Stimulated activated naive CD8-positive, alpha-beta T cell treated with anti-CD3 and anti-CD28 coated beads, Interleukin-15, amount 100 ng/mL, for 72 hours (primary cell): ENCODE results near the gene NFIB.

Experiments used
- ATAC-seq: fragments of 150-1000 bp; cut with Tn5 transposase; 2 replicates; pipeline ENCODE4 v1.10.0; 2021; ENCODE audit warnings: mild to moderate bottlenecking, moderate library complexity
- DNase-seq, 2 donors: peaks; one replicate each; pipeline ENCODE4 v3.0.0; 2021 to 2022
- H3K27ac Mint-ChIP-seq, 2 donors: one replicate each; pipeline ENCODE4 v1.8.0; 2022; ENCODE audit warnings: mild to moderate bottlenecking in 2 of 2, mixed read lengths in 2 of 2, moderate library complexity in 2 of 2
- H3K27me3 Mint-ChIP-seq: one replicate; pipeline ENCODE4 v1.8.0; 2022; ENCODE audit warnings: mixed read lengths
- H3K4me1 Mint-ChIP-seq: one replicate; pipeline ENCODE4 v1.8.0; 2022; ENCODE audit warnings: mild to moderate bottlenecking, mixed read lengths
- H3K4me3 Mint-ChIP-seq, 2 donors: one replicate each; pipeline ENCODE4 v1.8.0; 2022; ENCODE audit warnings: mild to moderate bottlenecking in 2 of 2, mixed read lengths in 2 of 2, moderate library complexity in 1 of 2
- H3K9me3 Mint-ChIP-seq, 2 donors: one replicate each; pipeline ENCODE4 v1.8.0; 2022; ENCODE audit warnings: mixed read lengths in 2 of 2

Gene NFIB

DNA sequence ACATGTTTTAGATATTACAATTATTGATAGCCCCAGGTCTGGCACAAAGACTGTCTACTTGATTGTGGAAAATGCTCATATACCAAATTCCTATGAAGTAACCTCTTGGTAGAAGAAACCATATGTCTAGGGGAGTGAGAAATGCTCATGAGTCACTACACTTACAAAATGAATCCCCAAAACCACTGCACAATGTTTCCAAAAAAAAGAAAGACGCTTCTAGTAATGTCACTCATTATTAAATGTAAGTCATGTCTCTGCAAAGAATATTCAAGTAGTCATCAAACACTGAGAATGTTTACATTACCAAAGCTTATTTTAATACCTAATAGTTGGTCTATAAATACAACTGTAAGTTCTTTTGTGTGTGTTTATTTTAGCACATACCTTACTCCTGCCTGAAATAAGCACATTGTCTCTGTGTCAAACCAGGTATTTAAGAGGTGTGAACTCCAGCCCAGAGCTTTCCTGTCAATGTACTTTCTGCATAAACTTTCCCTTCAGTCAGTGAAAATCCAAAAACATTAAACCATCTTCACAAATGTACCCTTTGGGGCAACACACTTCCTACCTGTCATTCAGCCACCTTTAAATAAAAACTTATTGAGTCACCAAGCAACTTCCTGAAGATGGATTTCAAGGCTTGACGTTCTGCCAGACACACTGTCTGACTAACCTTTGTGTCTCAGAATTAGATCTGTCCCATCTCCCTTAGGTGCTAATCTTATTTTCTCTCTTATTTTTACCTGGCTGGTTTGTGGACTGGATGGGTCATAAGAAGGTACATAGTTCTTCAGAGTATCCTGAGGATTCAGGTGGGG lies 194.0 kb downstream of the NFIB start:
- no peak for DNase-seq

DNA sequence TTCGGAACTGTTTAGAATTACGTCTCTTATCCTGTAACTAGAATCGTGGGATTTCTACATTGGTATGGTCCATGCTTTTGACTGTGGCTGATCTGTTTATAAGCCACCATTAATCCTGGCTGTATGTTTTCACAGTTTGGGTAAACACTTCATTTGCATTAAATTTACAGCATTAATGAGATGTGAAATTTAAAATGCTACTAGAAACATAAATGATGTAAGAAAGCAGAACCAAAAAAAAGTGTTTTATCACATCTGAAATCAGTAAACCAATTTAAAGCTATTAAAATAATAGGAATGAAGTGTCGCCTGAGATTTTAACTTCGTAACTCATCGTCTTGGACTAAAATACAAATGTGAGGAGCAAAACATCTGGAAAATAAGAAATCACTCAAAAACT lies 201.7 kb downstream of the NFIB start:
- Mint-ChIP-seq H3K27me3 (no peaks in the 10 kb centered on the region), H3K9me3 (peaks cover 0 to 4% of the 10 kb centered on the region in 2 donors), H3K4me3 (no peak overlapping the region), H3K27ac (no peak overlapping the region), H3K4me1 (no peaks in the 10 kb centered on the region)
- ATAC-seq, result no peak
- no peak for DNase-seq

More for the DNA sequence above, 194.0 kb downstream of the NFIB start:
- Mint-ChIP-seq H3K27me3 (no peaks in the 10 kb centered on the region), H3K27ac (no peak overlapping the region), H3K9me3 (peaks cover 0 to 11% of the 10 kb centered on the region in 2 donors), H3K4me3 (no peak overlapping the region), H3K4me1 (no peaks in the 10 kb centered on the region)
- no peak for ATAC-seq

GRCh38 chr9:14111696-14112095 lies 202.2 kb downstream of the NFIB start:
- Mint-ChIP-seq H3K4me3 (no peak overlapping the region), H3K4me1 (no peaks in the 10 kb centered on the region), H3K27me3 (no peaks in the 10 kb centered on the region), H3K27ac (no peak overlapping the region), H3K9me3 (peaks cover 0 to 2% of the 10 kb centered on the region in 2 donors)
- ATAC-seq, result no peak
- no peak for DNase-seq

DNA sequence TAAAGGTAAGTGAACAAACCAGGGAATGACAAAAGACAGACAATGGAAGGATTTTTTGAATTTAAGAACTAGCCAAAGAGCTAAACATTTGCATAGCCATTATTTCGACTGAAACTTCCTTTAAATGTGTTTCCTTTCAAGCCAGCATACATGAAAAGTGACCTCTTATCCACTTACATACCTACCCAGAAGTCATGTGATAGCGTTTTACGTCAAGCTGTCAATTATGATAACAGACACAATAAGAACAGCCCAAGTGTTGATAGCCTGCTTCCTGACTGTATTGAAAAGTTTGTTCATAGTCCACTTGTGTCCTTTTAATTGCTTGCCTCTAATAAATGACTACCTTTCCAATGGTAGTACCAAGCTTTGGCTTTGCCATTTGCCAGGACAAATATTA lies 206.0 kb downstream of the NFIB start:
- H3K4me1 Mint-ChIP-seq, result no peaks in the 10 kb centered on the region
- H3K9me3 Mint-ChIP-seq, result no peaks in the 10 kb centered on the region
- H3K27me3 Mint-ChIP-seq, result no peaks in the 10 kb centered on the region
- DNase-seq (no peak), ATAC-seq (no peak)
- no peak overlapping the region for H3K4me3 Mint-ChIP-seq
- no peak overlapping the region for H3K27ac Mint-ChIP-seq

GRCh38 chr9:14107495-14107894 lies 206.4 kb downstream of the NFIB start:
- no peak overlapping the region for H3K4me3 Mint-ChIP-seq
- no peak overlapping the region for H3K27ac Mint-ChIP-seq
- H3K4me1 Mint-ChIP-seq, result no peaks in the 10 kb centered on the region
- H3K9me3 Mint-ChIP-seq, result no peaks in the 10 kb centered on the region
- no peak for DNase-seq
- no peak for ATAC-seq
- no peaks in the 10 kb centered on the region for H3K27me3 Mint-ChIP-seq

DNA sequence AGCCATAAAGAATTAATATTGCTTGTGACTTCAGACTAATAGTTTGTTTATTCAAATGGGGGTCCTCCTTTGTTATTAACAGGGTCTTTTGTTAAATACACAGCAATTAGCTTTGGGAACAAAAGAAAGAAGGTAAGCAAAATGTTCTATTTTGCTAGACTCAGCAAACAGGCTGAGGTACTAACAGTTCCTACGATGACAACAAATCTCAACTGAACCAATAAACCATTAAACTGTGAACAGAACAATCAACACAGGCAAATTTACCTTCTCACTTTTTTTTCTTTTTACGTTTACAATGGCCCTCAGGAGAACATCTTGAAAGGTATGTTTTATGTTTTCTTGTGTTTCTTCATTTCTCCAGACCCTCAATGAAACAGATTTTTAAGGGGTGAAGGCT lies 207.2 kb downstream of the NFIB start:
- ATAC-seq, result no peak
- Mint-ChIP-seq H3K27me3 (no peaks in the 10 kb centered on the region), H3K9me3 (no peaks in the 10 kb centered on the region), H3K4me3 (no peak overlapping the region), H3K27ac (no peak overlapping the region), H3K4me1 (no peaks in the 10 kb centered on the region)
- DNase-seq, result no peak

- ATAC-seq (no peak), DNase-seq (no peak)
- Mint-ChIP-seq H3K4me3 (no peak overlapping the region), H3K4me1 (no peaks in the 10 kb centered on the region), H3K27ac (no peak overlapping the region), H3K27me3 (no peaks in the 10 kb centered on the region), H3K9me3 (no peaks in the 10 kb centered on the region)
Observed at GRCh38 chr9:14104496-14104895, 209.4 kb downstream of the NFIB start.

GRCh38 chr9:14103115-14103514 lies 210.8 kb downstream of the NFIB start:
- Mint-ChIP-seq H3K9me3 (no peaks in the 10 kb centered on the region), H3K27ac (no peak overlapping the region), H3K4me1 (no peaks in the 10 kb centered on the region), H3K4me3 (no peak overlapping the region), H3K27me3 (no peaks in the 10 kb centered on the region)
- no peak for DNase-seq
- ATAC-seq, result no peak

DNA sequence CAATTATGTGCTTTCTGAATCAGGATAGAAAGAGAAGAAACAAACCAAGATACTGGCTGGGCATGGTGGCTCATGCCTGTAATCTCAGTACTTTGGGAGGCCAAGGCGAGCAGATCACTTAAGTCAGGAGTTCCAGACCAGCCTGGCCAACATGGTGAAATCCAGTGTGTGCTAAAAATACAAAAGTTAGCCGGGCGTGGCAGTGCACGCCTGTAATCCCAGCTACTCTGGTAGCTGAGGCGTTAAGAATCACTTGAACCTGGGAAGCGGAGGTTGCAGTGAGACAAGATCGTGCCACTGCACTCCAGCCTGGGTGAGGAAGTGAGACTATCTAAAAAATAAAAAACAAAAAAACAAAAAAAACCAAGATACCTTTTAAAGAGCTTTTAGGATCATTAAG lies 214.2 kb downstream of the NFIB start:
- no peak overlapping the region for H3K4me3 Mint-ChIP-seq
- no peak overlapping the region for H3K27ac Mint-ChIP-seq
- no peaks in the 10 kb centered on the region for H3K27me3 Mint-ChIP-seq
- no peak for DNase-seq
- ATAC-seq, result no peak
- H3K4me1 Mint-ChIP-seq, result no peaks in the 10 kb centered on the region
- H3K9me3 Mint-ChIP-seq, result no peaks in the 10 kb centered on the region

DNA sequence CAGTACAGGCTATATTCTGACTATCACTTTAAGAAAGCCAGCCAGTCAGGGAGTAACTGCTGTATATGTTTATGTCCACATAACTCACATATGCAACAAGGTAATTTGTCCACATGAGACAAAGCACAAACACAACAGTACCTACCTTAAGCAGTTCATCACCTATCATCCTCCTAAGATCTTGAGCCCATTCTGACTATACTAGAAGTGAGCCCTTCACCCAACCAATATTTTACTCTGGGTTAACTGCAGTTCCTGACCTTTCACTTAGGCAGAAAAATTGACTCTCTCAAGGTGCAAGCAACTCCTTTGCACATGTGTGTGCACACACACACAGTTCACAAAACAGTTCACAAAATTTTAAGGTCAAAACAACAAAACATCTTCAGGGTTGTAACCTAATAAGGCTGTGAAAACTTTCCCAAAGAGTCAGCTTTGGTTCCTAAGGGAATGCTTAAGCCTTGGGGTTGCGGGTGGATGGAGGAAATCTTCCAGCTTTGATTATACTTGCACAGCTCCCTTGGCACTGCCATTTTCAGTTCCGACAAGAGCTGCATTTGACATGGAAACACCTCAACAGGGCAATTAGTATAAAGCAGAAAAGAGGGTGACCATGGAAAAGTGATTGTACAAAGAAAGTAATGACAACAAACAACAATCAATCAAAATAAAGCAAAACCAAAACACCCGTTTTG lies 215.3 kb downstream of the NFIB start:
- Mint-ChIP-seq H3K4me1 (no peaks in the 10 kb centered on the region), H3K4me3 (no peak overlapping the region), H3K9me3 (no peaks in the 10 kb centered on the region), H3K27ac (no peak overlapping the region), H3K27me3 (no peaks in the 10 kb centered on the region)
- ATAC-seq (no peak), DNase-seq (no peak)

- ATAC-seq (no peak), DNase-seq (no peak)
- no peak overlapping the region for H3K27ac Mint-ChIP-seq
- H3K27me3 Mint-ChIP-seq, result no peaks in the 10 kb centered on the region
- H3K4me1 Mint-ChIP-seq, result no peaks in the 10 kb centered on the region
- no peaks in the 10 kb centered on the region for H3K9me3 Mint-ChIP-seq
- H3K4me3 Mint-ChIP-seq, result no peak overlapping the region
Observed at GRCh38 chr9:14097666-14098415, 216.1 kb downstream of the NFIB start.

GRCh38 chr9:14097215-14097614 lies 216.7 kb downstream of the NFIB start:
- no peak overlapping the region for H3K4me3 Mint-ChIP-seq
- no peak for ATAC-seq
- H3K4me1 Mint-ChIP-seq, result no peaks in the 10 kb centered on the region
- H3K27me3 Mint-ChIP-seq, result no peaks in the 10 kb centered on the region
- H3K27ac Mint-ChIP-seq, result peak overlapping the region in 1 of 2 donors; percentile 67
- H3K9me3 Mint-ChIP-seq, result no peaks in the 10 kb centered on the region
- DNase-seq, result no peak

DNA sequence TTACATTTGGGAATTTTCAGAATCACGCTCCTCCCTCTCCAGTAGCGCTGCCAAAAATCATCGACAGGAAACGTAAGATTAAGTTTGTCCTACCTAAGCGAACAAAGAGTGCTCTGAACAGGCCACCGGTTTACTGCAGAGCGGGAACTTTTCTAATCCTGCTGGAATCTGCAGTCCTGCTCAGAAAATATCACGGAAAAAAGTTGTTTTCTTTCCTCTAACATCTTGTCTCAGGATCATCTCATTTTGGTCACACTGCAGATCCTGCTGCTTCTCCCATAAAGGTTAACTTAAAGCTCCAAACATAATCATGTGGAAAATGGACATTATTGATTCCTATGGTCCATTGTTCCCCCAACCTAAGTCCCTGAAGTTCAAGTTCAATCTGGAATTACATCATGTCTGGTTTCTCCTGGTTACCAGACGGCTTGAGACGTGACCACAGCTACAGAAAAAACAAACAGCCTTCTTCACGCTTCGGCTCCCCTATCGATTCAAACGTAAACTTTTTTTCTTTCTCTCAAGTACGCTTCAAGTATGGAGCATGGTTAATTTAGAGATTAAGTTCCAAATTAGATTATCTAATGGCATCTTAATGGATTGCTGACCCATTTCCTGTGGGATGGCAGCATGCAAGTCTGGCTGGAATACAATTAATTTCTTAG lies 217.6 kb downstream of the NFIB start:
- Mint-ChIP-seq H3K4me3 (no peak overlapping the region), H3K27me3 (no peaks in the 10 kb centered on the region), H3K9me3 (no peaks in the 10 kb centered on the region), H3K4me1 (no peaks in the 10 kb centered on the region), H3K27ac (no peak overlapping the region)
- ATAC-seq (no peak), DNase-seq (no peak)

- Mint-ChIP-seq H3K4me1 (no peaks in the 10 kb centered on the region), H3K27ac (no peak overlapping the region), H3K27me3 (no peaks in the 10 kb centered on the region), H3K9me3 (no peaks in the 10 kb centered on the region), H3K4me3 (no peak overlapping the region)
- no peak for DNase-seq
- ATAC-seq, result no peak
Observed at GRCh38 chr9:14095277-14095676, 218.7 kb downstream of the NFIB start.

GRCh38 chr9:14094491-14094890 lies 219.4 kb downstream of the NFIB start:
- DNase-seq (no peak), ATAC-seq (no peak)
- no peaks in the 10 kb centered on the region for H3K4me1 Mint-ChIP-seq
- no peak overlapping the region for H3K4me3 Mint-ChIP-seq
- no peaks in the 10 kb centered on the region for H3K9me3 Mint-ChIP-seq
- no peak overlapping the region for H3K27ac Mint-ChIP-seq
- no peaks in the 10 kb centered on the region for H3K27me3 Mint-ChIP-seq
